ENCODE measurements around the gene TMEM245.
A peak's percentile ranks its signal among the peaks of the same experiment; 100 is the strongest.

Gene TMEM245

GRCh38 chr9:109101202-109101595, 18.5 kb downstream of the TMEM245 start:
- DNase-seq (ENCODE audit: insufficient read length, low spot score) (no peak), FAIRE-seq (no peak)
- TF ChIP-seq POLR2A (IDR thresholded peaks at IDR 0.05; ENCODE audit: low read depth, low read length): no peak

- DNase-seq (ENCODE audit: insufficient read length, low spot score) (no peak), FAIRE-seq (no peak)
- TF ChIP-seq POLR2A (IDR thresholded peaks at IDR 0.05; ENCODE audit: low read depth, low read length): no peak
Measured at GRCh38 chr9:109100543-109101201, 19.1 kb downstream of the TMEM245 start.

- no peak for FAIRE-seq
- no peak for TF ChIP-seq POLR2A (IDR thresholded peaks at IDR 0.05; ENCODE audit: low read depth, low read length)
- no peak for DNase-seq (ENCODE audit: insufficient read length, low spot score)
Measured at GRCh38 chr9:109098960-109099308, 20.8 kb downstream of the TMEM245 start.

GRCh38 chr9:109098171-109098959, 21.4 kb downstream of the TMEM245 start:
- DNase-seq (ENCODE audit: insufficient read length, low spot score) (no peak), FAIRE-seq (peak; percentile 97)
- TF ChIP-seq POLR2A (IDR thresholded peaks at IDR 0.05; ENCODE audit: low read depth, low read length): no peak

GRCh38 chr9:109097146-109097545, 22.6 kb downstream of the TMEM245 start:
- DNase-seq (ENCODE audit: insufficient read length, low spot score) (no peak), FAIRE-seq (no peak)
- no peak for TF ChIP-seq POLR2A (IDR thresholded peaks at IDR 0.05; ENCODE audit: low read depth, low read length)

- no peak for TF ChIP-seq POLR2A (IDR thresholded peaks at IDR 0.05; ENCODE audit: low read depth, low read length)
- no peak for FAIRE-seq
Measured at GRCh38 chr9:109095321-109095720, 24.4 kb downstream of the TMEM245 start.

GRCh38 chr9:109094268-109094667, 25.5 kb downstream of the TMEM245 start:
- DNase-seq (ENCODE audit: insufficient read length, low spot score): no peak
- no peak for TF ChIP-seq POLR2A (IDR thresholded peaks at IDR 0.05; ENCODE audit: low read depth, low read length)
- FAIRE-seq: no peak

More at GRCh38 chr9:109095321-109095720, 24.4 kb downstream of the TMEM245 start:
- DNase-seq (ENCODE audit: insufficient read length, low spot score): no peak

GRCh38 chr9:109092587-109092986, 27.2 kb downstream of the TMEM245 start:
- TF ChIP-seq POLR2A (IDR thresholded peaks at IDR 0.05; ENCODE audit: low read depth, low read length): no peak
- no peak for DNase-seq (ENCODE audit: insufficient read length, low spot score)
- peak; percentile 62 for FAIRE-seq

GRCh38 chr9:109092051-109092580, 27.6 kb downstream of the TMEM245 start:
- TF ChIP-seq POLR2A (IDR thresholded peaks at IDR 0.05; ENCODE audit: low read depth, low read length): no peak
- no peak for FAIRE-seq
- DNase-seq (ENCODE audit: insufficient read length, low spot score): no peak

- DNase-seq (ENCODE audit: insufficient read length, low spot score) (peak; percentile 47), FAIRE-seq (peak; percentile 97)
- TF ChIP-seq POLR2A (IDR thresholded peaks at IDR 0.05; ENCODE audit: low read depth, low read length): no peak
Measured at GRCh38 chr9:109088221-109088620, 31.5 kb downstream of the TMEM245 start.

GRCh38 chr9:109087795-109088194, 32.0 kb downstream of the TMEM245 start:
- DNase-seq (ENCODE audit: insufficient read length, low spot score) (no peak), FAIRE-seq (no peak)
- TF ChIP-seq POLR2A (IDR thresholded peaks at IDR 0.05; ENCODE audit: low read depth, low read length): no peak

GRCh38 chr9:109086221-109086620, 33.5 kb downstream of the TMEM245 start:
- DNase-seq (ENCODE audit: insufficient read length, low spot score) (no peak), FAIRE-seq (peak; percentile 96)
- no peak for TF ChIP-seq POLR2A (IDR thresholded peaks at IDR 0.05; ENCODE audit: low read depth, low read length)

GRCh38 chr9:109085510-109085909, 34.2 kb downstream of the TMEM245 start:
- TF ChIP-seq POLR2A (IDR thresholded peaks at IDR 0.05; ENCODE audit: low read depth, low read length): no peak
- DNase-seq (ENCODE audit: insufficient read length, low spot score) (no peak), FAIRE-seq (no peak)

GRCh38 chr9:109083813-109084405, 35.8 kb downstream of the TMEM245 start:
- no peak for TF ChIP-seq POLR2A (IDR thresholded peaks at IDR 0.05; ENCODE audit: low read depth, low read length)

More at GRCh38 chr9:109083813-109084405, 35.8 kb downstream of the TMEM245 start:
- DNase-seq (ENCODE audit: insufficient read length, low spot score) (no peak), FAIRE-seq (peak; percentile 60)

All from H54 (cell line).